Calu3 (cell line): Measurements from ENCODE around the gene CFAP73. TPM values are rescaled to one million over a fixed set of nuclear protein-coding genes. Genes with fewer than 3 reads are reported as not detected.
A peak's percentile ranks its signal among the peaks of the same experiment; 100 is the strongest.

Experiments used
- BruUV-seq: library from RNA; stranded (reverse); fragments of 400-500 nt; replicated peaks from 2 replicates; lab custom pipeline; 2021; lab: Mats Ljungman, UMichigan
- CTCF ChIA-PET: fragments of 300-600 bp; sonication (Branson Sonifier 250); formaldehyde crosslinking; loops from one replicate; lab custom pipeline; 2022; ENCODE audit warnings: antibody characterized with exemption; lab: Charles Lee
- DNase-seq: peaks from one replicate; pipeline ENCODE4 v3.0.0; 2022
- H3K27ac Mint-ChIP-seq: one replicate; pipeline ENCODE4 v1.8.0; 2022; ENCODE audit warnings: mixed read lengths; ENCODE audit not compliant: unreplicated experiment
- H3K27me3 Mint-ChIP-seq: one replicate; pipeline ENCODE4 v1.8.0; 2022; ENCODE audit warnings: mixed read lengths; ENCODE audit not compliant: unreplicated experiment
- H3K36me3 Mint-ChIP-seq: one replicate; pipeline ENCODE4 v1.8.0; 2022; ENCODE audit warnings: mild to moderate bottlenecking, moderate library complexity, mixed read lengths; ENCODE audit not compliant: insufficient read depth, unreplicated experiment
- H3K4me1 Mint-ChIP-seq: one replicate; pipeline ENCODE4 v1.8.0; 2022; ENCODE audit warnings: mild to moderate bottlenecking, low read depth, mixed read lengths; ENCODE audit not compliant: unreplicated experiment
- H3K4me3 Mint-ChIP-seq: one replicate; pipeline ENCODE4 v1.8.0; 2022; ENCODE audit warnings: mild to moderate bottlenecking, low read depth, moderate library complexity, mixed read lengths; ENCODE audit not compliant: unreplicated experiment
- H3K9me3 Mint-ChIP-seq: one replicate; pipeline ENCODE4 v1.8.0; 2022; ENCODE audit warnings: low read depth, mixed read lengths; ENCODE audit not compliant: unreplicated experiment
- intact Hi-C: fragments of 100-400 bp; cut with micrococcal nuclease; formaldehyde crosslinking; loops from one replicate; pipeline ENCODE4 v1.10.0; 2022; ENCODE audit not compliant: unreplicated experiment
- total RNA-seq: library from RNA; stranded (reverse); gene quantifications from 2 replicates; pipeline ENCODE4 v1.2.3, GENCODE V29; 2022
- TF ChIP-seq, protein P1 (sequence below): fragments of 200-600 bp; IDR thresholded peaks from one replicate; pipeline ENCODE4 v1.8.0; 2022; ENCODE audit warnings: antibody characterized with exemption; ENCODE audit not compliant: unreplicated experiment

Gene CFAP73
- total RNA-seq, 1 experiment from 2014 or later: 3.2 TPM

DNA sequence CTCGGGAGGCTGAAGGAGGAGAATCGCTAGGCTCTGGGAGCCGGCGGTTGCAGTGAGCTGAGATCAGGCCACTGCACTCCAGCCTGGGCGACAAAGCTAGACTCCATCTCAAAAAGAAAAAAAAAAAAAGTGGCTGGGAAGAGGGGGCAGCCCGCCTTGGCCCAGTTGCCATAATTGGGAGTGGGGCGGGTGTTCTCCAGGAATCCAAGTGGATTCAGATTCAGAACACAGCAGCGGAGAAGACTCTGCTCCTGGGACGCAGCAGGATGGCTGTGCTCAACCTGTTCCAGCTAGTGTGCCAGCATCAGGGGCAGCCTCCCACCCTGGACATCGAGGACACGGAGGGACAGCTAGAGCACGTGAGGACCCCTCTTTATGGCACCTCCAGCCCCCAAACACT lies 5.5 kb downstream of the CFAP73 start:
- no peak for DNase-seq
- intact Hi-C loops: no loop called here
- Mint-ChIP-seq H3K4me3 (no peak overlapping the region), H3K9me3 (no peaks in the 10 kb centered on the region), H3K27ac (no peak overlapping the region), H3K27me3 (no peaks in the 10 kb centered on the region), H3K4me1 (peaks cover 29% of the 10 kb centered on the region), H3K36me3 (peaks cover 57% of the 10 kb centered on the region)
- TF ChIP-seq, protein P1, sequence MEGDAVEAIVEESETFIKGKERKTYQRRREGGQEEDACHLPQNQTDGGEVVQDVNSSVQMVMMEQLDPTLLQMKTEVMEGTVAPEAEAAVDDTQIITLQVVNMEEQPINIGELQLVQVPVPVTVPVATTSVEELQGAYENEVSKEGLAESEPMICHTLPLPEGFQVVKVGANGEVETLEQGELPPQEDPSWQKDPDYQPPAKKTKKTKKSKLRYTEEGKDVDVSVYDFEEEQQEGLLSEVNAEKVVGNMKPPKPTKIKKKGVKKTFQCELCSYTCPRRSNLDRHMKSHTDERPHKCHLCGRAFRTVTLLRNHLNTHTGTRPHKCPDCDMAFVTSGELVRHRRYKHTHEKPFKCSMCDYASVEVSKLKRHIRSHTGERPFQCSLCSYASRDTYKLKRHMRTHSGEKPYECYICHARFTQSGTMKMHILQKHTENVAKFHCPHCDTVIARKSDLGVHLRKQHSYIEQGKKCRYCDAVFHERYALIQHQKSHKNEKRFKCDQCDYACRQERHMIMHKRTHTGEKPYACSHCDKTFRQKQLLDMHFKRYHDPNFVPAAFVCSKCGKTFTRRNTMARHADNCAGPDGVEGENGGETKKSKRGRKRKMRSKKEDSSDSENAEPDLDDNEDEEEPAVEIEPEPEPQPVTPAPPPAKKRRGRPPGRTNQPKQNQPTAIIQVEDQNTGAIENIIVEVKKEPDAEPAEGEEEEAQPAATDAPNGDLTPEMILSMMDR: no peak
- BruUV-seq: no TSS peak
- CTCF ChIA-PET: interaction anchor here (0.8 kb wide), 1 partner anchor 151 kb away, joined by 4 read pairs; no protein-coding TSS in a partner anchor

DNA sequence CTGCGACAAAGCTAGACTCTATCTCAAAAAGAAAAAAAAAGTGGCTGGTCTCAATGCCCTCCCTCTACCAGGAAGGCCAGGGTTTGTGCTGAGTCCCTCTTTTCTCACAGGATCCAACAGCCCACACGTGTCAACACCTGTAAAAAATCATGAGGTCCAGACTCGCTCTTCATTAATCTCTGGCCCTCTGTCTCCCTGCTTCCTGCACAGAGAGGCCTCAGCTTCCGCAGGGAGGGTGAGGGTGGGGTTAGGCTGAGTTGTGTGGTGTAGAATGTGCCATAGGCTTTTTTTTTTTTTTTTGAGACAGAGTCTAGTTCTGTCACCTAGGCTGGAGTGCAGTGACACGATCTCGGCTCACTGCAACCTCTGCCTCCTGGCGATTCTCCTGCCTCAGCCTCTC lies 6.1 kb downstream of the CFAP73 start:
- DNase-seq: no peak
- intact Hi-C loops: no loop called here
- TF ChIP-seq, protein P1: no peak
- Mint-ChIP-seq H3K27ac (no peak overlapping the region), H3K9me3 (no peaks in the 10 kb centered on the region), H3K4me3 (no peak overlapping the region), H3K4me1 (peaks cover 23% of the 10 kb centered on the region), H3K27me3 (no peaks in the 10 kb centered on the region), H3K36me3 (peaks cover 54% of the 10 kb centered on the region)
- BruUV-seq: no TSS peak
- CTCF ChIA-PET: interaction anchor here (0.8 kb wide), 1 partner anchor 151 kb away, joined by 4 read pairs; no protein-coding TSS in a partner anchor

DNA sequence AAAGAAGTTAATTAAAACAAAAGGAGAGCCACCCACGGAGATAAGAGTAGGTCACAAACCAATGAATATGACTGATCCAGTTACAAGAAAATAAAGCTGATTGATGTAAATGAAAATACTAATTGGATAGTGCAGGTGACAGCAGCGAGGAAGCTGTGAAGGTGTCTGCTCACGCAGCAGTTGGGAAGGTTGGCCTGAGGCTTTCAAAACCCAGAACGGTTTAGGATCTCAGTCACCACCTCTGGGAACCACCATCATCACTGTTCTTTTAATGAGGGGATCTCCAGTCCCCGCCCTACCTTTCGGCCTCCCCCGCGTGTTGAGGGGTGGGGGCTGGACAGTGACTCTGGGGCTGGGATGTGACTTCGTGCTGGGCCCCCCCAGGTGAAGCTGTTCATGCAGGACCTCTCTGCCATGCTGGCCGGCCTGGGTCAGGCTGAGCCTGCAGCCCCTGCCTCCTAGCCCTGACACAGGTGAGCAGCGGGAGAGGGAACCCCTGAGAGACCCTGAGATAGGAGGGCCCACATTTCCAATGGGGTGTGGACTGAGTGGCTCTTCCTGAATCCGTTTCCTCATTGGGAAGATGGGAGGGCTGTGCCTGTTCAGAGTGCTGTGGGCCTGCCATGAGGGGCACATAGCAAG lies 7.8 kb downstream of the CFAP73 start:
- no TSS peak for BruUV-seq
- TF ChIP-seq, protein P1: no peak
- Mint-ChIP-seq H3K36me3 (peaks cover 49% of the 10 kb centered on the region), H3K4me1 (peaks cover 11% of the 10 kb centered on the region), H3K27ac (no peak overlapping the region), H3K4me3 (no peak overlapping the region), H3K27me3 (no peaks in the 10 kb centered on the region), H3K9me3 (no peaks in the 10 kb centered on the region)
- no peak for DNase-seq
- CTCF ChIA-PET: no interaction called here
- intact Hi-C loops: no loop called here

DNA sequence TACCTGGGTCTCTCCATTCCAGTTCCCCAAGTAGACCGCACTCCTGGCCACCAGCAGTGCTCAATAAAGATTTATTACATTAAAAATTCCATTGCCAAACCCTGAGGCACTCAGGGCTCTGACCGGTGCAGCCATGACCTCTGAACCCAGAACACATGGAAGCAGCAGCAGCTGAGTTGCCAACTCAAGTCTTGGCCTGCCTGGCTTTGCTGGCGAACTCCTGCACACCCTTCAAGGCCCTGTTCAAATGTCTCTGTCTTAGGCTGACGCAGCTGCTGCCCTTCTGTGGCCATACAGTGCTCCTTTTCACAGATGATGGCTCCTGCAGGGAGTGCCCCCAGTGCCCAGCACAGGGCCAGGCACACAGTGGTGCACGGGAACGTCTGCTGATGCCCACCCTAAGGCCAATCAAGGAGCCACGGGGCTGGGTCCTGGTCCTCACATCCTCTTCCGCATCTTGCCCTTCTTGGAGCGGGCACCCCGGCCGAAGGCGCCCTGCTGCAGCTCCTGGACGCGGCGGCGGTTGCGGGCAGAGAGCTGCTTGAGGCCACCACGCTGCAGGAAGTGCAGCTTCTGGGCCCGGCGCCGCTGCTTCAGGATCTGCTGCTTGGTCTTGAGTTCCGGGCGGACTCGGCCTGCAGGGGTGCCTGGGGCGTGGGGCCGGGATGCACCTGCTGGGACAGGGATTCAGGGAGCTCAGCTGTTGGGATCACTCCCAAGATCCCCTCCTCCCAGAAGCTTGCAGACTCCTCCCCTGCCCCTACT lies 9.1 kb downstream of the CFAP73 start:
- H3K36me3 Mint-ChIP-seq: peaks cover 49% of the 10 kb centered on the region
- no peak overlapping the region for H3K4me3 Mint-ChIP-seq
- intact Hi-C loops: no loop called here
- TF ChIP-seq, protein P1: no peak
- CTCF ChIA-PET: no interaction called here
- no peaks in the 10 kb centered on the region for H3K4me1 Mint-ChIP-seq
- BruUV-seq: TSS peak; percentile 57
- H3K9me3 Mint-ChIP-seq: no peaks in the 10 kb centered on the region
- no peak for DNase-seq
- H3K27ac Mint-ChIP-seq: no peak overlapping the region
- no peaks in the 10 kb centered on the region for H3K27me3 Mint-ChIP-seq
